SK-N-SH treated with all-trans-retinoic acid at 6 μM for 48 hours (cell line): ENCODE measurements around the gene GBF1.

Experiments used
- ATAC-seq: fragments of 200-7000 bp; cut with Tn5 transposase; 3 replicates; pipeline ENCODE4 v1.9.1; 2020; ENCODE audit warnings: mild to moderate bottlenecking, moderate library complexity
- ARNTL ChIP-seq: fragments of 450-650 bp; formaldehyde crosslinking; IDR thresholded peaks from 2 replicates; pipeline ENCODE4 v1.5.0; 2020; ENCODE audit warnings: low read depth, mild to moderate bottlenecking, moderate library complexity, borderline replicate concordance
- BACH2 ChIP-seq: fragments of 250-450 bp; sonication (Bioruptor Pico); IDR thresholded peaks from 2 replicates; pipeline ENCODE4 v1.9.0; 2021; ENCODE audit warnings: mild to moderate bottlenecking, borderline replicate concordance
- CREB5 ChIP-seq: fragments of 250-450 bp; sonication (Bioruptor Pico); IDR thresholded peaks from 2 replicates; pipeline ENCODE4 v1.5.1; 2020; ENCODE audit warnings: low read depth, mild to moderate bottlenecking, moderate library complexity
- CSDC2 ChIP-seq: fragments of 250-450 bp; sonication (Bioruptor Pico); IDR thresholded peaks from 2 replicates; pipeline ENCODE4 v1.5.0; 2020; ENCODE audit warnings: mild to moderate bottlenecking, moderate library complexity
- ESRRG ChIP-seq: fragments of 250-450 bp; sonication (Bioruptor Pico); IDR thresholded peaks from 2 replicates; pipeline ENCODE4 v1.6.1; 2021; ENCODE audit warnings: mild to moderate bottlenecking
- GLIS3 ChIP-seq: fragments of 250-450 bp; sonication (Bioruptor Pico); IDR thresholded peaks from 2 replicates; pipeline ENCODE4 v1.5.0; 2020; ENCODE audit warnings: mild to moderate bottlenecking, moderate library complexity
- ISL1 ChIP-seq: fragments of 250-450 bp; sonication (Bioruptor Pico); IDR thresholded peaks from 2 replicates; pipeline ENCODE4 v2.1.2; 2022; ENCODE audit warnings: mild to moderate bottlenecking, moderate library complexity
- PPARA ChIP-seq: fragments of 250-450 bp; sonication (Bioruptor Pico); IDR thresholded peaks from 2 replicates; pipeline ENCODE4 v1.5.0; 2020; ENCODE audit warnings: mild to moderate bottlenecking, borderline replicate concordance
- RARB ChIP-seq: fragments of 250-450 bp; sonication (Bioruptor Pico); IDR thresholded peaks from 2 replicates; pipeline ENCODE4 v1.8.0; 2021; ENCODE audit warnings: mild to moderate bottlenecking, moderate library complexity
- SNAI2 ChIP-seq: fragments of 250-450 bp; sonication (Bioruptor Pico); IDR thresholded peaks from 2 replicates; pipeline ENCODE4 v1.5.0; 2020; ENCODE audit warnings: mild to moderate bottlenecking, moderate library complexity
- TCF4 ChIP-seq: fragments of 250-450 bp; sonication (Bioruptor Pico); IDR thresholded peaks from 2 replicates; pipeline ENCODE4 v1.8.0; 2021; ENCODE audit warnings: mild to moderate bottlenecking, moderate library complexity, borderline replicate concordance
- TOX ChIP-seq: fragments of 250-450 bp; sonication (Bioruptor Pico); IDR thresholded peaks from 2 replicates; pipeline ENCODE4 v1.8.0; 2021; ENCODE audit warnings: mild to moderate bottlenecking, moderate library complexity, borderline replicate concordance
- TSHZ2 ChIP-seq: fragments of 250-450 bp; sonication (Bioruptor Pico); IDR thresholded peaks from 2 replicates; pipeline ENCODE4 v1.5.0; 2020; ENCODE audit warnings: mild to moderate bottlenecking, moderate library complexity
- ZC3H10 ChIP-seq: fragments of 250-450 bp; sonication (Bioruptor Pico); IDR thresholded peaks from 2 replicates; pipeline ENCODE4 v1.5.1; 2021; ENCODE audit warnings: mild to moderate bottlenecking, moderate library complexity
- ZFP3 ChIP-seq: fragments of 250-450 bp; sonication (Bioruptor Pico); IDR thresholded peaks from 2 replicates; pipeline ENCODE4 v1.5.0; 2020; ENCODE audit warnings: mild to moderate bottlenecking, moderate library complexity
- ZFP30 ChIP-seq: fragments of 450-650 bp; formaldehyde crosslinking; IDR thresholded peaks from 2 replicates; pipeline ENCODE4 v1.5.0; 2022; ENCODE audit warnings: mild to moderate bottlenecking, moderate library complexity
- ZNF565 ChIP-seq: fragments of 450-650 bp; formaldehyde crosslinking; conservative IDR thresholded peaks from 2 replicates; pipeline ENCODE4 v1.5.0; 2020; ENCODE audit warnings: low read depth, mild to moderate bottlenecking, moderate library complexity
- ZNF70 ChIP-seq: fragments of 450-650 bp; formaldehyde crosslinking; IDR thresholded peaks from 2 replicates; pipeline ENCODE4 v1.5.0; 2020; ENCODE audit warnings: mild to moderate bottlenecking, moderate library complexity
- ZNF8 ChIP-seq: fragments of 450-650 bp; formaldehyde crosslinking; IDR thresholded peaks from 2 replicates; pipeline ENCODE4 v1.5.0; 2020; ENCODE audit warnings: mild to moderate bottlenecking, moderate library complexity
- TF ChIP-seq, protein P1 (sequence below): fragments of 250-450 bp; sonication (Bioruptor Pico); IDR thresholded peaks from 2 replicates; pipeline ENCODE4 v1.8.0; 2020; ENCODE audit warnings: mild to moderate bottlenecking, moderate library complexity, borderline replicate concordance
- TF ChIP-seq, protein P2 (sequence below): fragments of 250-450 bp; sonication (Bioruptor Pico); IDR thresholded peaks from 2 replicates; pipeline ENCODE4 v1.5.1; 2021; ENCODE audit warnings: mild to moderate bottlenecking, moderate library complexity
- TF ChIP-seq, protein P3 (sequence below): fragments of 250-450 bp; sonication (Bioruptor Pico); IDR thresholded peaks from 2 replicates; pipeline ENCODE4 v1.8.0; 2021; ENCODE audit warnings: low read depth, mild to moderate bottlenecking, moderate library complexity, borderline replicate concordance

The GBF1 gene

GRCh38 chr10:102200751-102201640 is 44.3 kb upstream of the GBF1 start:
- no peak for ATAC-seq
- TF ChIP-seq TCF4: no peak
- no peak for TF ChIP-seq GLIS3 (CRISPR knock-in tag)
- no peak for TF ChIP-seq CSDC2 (CRISPR knock-in tag)
- TF ChIP-seq BACH2: no peak
- TF ChIP-seq ISL1 (CRISPR knock-in tag): no peak
- no peak for TF ChIP-seq SNAI2 (CRISPR knock-in tag)
- TF ChIP-seq, all 23 proteins: peak for 0

DNA sequence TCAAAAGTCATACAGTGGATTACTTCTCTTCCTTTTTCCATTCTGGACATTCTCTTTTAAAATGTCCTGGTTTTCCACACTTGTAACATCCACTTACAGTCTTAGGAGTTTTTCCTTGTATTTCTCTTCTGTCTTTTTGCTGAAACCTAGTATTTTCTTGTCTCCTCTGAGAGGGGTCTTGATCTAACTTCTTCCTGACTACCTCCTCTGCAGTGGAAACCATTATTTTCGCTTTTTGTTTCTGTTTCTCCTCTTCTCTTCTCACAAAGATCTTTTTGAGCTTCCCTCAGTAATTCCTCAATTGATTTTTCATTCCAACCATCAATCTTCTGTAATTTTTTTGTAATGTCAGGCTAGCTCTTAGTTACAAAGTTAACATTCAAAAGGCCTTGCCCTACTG is 42.9 kb upstream of the GBF1 start:
- TF ChIP-seq ARNTL (CRISPR knock-in tag): no peak
- TF ChIP-seq BACH2: no peak
- no peak for TF ChIP-seq TOX (CRISPR knock-in tag)
- no peak for TF ChIP-seq CSDC2 (CRISPR knock-in tag)
- TF ChIP-seq ZC3H10 (CRISPR knock-in tag): no peak
- no peak for TF ChIP-seq RARB
- TF ChIP-seq ZFP3 (CRISPR knock-in tag): no peak
- TF ChIP-seq ESRRG (CRISPR knock-in tag): no peak
- TF ChIP-seq ISL1 (CRISPR knock-in tag): no peak
- TF ChIP-seq CREB5 (CRISPR knock-in tag): no peak
- no peak for TF ChIP-seq PPARA (CRISPR knock-in tag)
- TF ChIP-seq ZNF565: no peak
- TF ChIP-seq ZNF70 (CRISPR knock-in tag): no peak
- no peak for TF ChIP-seq ZNF8 (CRISPR knock-in tag)
- TF ChIP-seq GLIS3 (CRISPR knock-in tag): no peak
- no peak for TF ChIP-seq TCF4
- TF ChIP-seq, all 23 proteins: peak for 0
- no peak for ATAC-seq

DNA sequence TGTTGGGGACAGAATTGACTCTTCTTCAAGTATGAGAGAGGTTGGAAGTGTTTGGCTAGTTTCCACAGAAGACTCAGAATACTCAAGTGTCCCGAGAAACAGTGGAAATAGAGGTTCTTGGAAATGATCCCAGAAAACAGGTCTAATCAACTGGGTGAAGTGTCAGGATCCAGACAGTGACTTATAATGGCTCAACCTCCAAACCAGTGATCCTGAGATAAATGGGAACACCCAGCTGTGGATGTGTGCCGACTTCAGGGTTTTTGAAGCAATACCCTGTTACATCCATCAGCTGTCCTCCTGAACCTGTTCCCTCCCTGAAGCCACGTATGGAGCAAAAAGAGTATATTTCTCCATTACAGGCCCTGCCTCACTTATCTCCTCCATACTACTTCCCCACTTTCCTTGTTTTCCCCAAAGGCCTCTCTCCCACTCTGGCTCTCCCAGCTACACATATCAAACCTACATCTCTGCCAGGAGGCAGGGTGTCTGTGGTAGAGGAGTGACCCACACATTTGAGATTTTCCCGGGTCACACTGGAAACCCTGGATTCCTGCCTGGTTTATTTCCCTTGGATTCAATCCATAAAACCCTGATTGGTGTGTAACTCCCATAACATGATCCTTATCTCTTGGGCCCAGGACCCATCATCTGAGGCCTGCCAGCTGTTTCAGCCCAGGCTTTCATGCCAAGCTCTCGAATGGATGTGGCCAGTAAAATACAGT is 36.9 kb upstream of the GBF1 start:
- peak; percentile 65 for ATAC-seq
- TF ChIP-seq, protein P1, sequence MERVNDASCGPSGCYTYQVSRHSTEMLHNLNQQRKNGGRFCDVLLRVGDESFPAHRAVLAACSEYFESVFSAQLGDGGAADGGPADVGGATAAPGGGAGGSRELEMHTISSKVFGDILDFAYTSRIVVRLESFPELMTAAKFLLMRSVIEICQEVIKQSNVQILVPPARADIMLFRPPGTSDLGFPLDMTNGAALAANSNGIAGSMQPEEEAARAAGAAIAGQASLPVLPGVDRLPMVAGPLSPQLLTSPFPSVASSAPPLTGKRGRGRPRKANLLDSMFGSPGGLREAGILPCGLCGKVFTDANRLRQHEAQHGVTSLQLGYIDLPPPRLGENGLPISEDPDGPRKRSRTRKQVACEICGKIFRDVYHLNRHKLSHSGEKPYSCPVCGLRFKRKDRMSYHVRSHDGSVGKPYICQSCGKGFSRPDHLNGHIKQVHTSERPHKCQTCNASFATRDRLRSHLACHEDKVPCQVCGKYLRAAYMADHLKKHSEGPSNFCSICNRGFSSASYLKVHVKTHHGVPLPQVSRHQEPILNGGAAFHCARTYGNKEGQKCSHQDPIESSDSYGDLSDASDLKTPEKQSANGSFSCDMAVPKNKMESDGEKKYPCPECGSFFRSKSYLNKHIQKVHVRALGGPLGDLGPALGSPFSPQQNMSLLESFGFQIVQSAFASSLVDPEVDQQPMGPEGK (CRISPR knock-in tag): no peak
- TF ChIP-seq, protein P2, sequence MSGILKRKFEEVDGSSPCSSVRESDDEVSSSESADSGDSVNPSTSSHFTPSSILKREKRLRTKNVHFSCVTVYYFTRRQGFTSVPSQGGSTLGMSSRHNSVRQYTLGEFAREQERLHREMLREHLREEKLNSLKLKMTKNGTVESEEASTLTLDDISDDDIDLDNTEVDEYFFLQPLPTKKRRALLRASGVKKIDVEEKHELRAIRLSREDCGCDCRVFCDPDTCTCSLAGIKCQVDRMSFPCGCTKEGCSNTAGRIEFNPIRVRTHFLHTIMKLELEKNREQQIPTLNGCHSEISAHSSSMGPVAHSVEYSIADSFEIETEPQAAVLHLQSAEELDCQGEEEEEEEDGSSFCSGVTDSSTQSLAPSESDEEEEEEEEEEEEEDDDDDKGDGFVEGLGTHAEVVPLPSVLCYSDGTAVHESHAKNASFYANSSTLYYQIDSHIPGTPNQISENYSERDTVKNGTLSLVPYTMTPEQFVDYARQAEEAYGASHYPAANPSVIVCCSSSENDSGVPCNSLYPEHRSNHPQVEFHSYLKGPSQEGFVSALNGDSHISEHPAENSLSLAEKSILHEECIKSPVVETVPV (CRISPR knock-in tag): no peak
- TF ChIP-seq TCF4: peak; percentile 33; the same call in 1 of the 2 replicates
- no peak for TF ChIP-seq CREB5 (CRISPR knock-in tag)

- ATAC-seq: no peak
- no peak for TF ChIP-seq TSHZ2 (CRISPR knock-in tag)
- no peak for TF ChIP-seq ARNTL (CRISPR knock-in tag)
- no peak for TF ChIP-seq TOX (CRISPR knock-in tag)
- no peak for TF ChIP-seq ZFP30 (CRISPR knock-in tag)
- TF ChIP-seq, protein P3, sequence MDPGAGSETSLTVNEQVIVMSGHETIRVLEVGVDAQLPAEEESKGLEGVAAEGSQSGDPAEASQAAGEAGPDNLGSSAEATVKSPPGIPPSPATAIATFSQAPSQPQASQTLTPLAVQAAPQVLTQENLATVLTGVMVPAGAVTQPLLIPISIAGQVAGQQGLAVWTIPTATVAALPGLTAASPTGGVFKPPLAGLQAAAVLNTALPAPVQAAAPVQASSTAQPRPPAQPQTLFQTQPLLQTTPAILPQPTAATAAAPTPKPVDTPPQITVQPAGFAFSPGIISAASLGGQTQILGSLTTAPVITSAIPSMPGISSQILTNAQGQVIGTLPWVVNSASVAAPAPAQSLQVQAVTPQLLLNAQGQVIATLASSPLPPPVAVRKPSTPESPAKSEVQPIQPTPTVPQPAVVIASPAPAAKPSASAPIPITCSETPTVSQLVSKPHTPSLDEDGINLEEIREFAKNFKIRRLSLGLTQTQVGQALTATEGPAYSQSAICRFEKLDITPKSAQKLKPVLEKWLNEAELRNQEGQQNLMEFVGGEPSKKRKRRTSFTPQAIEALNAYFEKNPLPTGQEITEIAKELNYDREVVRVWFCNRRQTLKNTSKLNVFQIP (CRISPR knock-in tag): no peak
- TF ChIP-seq BACH2: no peak
- TF ChIP-seq SNAI2 (CRISPR knock-in tag): no peak
Observed at GRCh38 chr10:102211615-102212299, 33.6 kb upstream of the GBF1 start.
